Kidney (tissue), 22 donors: ENCODE results near the gene B3GALT5. TPM values are rescaled to one million over a fixed set of nuclear protein-coding genes. Genes with fewer than 3 reads are reported as not detected.

ENCODE experiments used
- DNase-seq, 5 donors: peaks; one replicate each; pipeline ENCODE4 v3.0.0-alpha.2; 2013 to 2020
- FAIRE-seq: peaks from 2 replicates; lab custom pipeline; 2012; peaks lifted over from hg19 to GRCh38; lab: Jason Lieb, UNC
- H3K27ac ChIP-seq, 2 donors: one replicate each; pipeline ENCODE4 v1.7.0; 2013; ENCODE audit warnings: low read depth in 2 of 2, low read length in 2 of 2, inconsistent platforms in 1 of 2
- H3K27me3 ChIP-seq: one replicate; pipeline ENCODE4 v1.7.1; 2013; ENCODE audit warnings: low read length, inconsistent platforms; ENCODE audit not compliant: control insufficient read depth, insufficient read depth
- H3K36me3 ChIP-seq, 3 donors: one replicate each; pipeline versions ENCODE4 v1.7.0 to v1.7.1; 2013; ENCODE audit warnings: low read length in 3 of 3, control low read depth in 1 of 3, inconsistent platforms in 1 of 3; ENCODE audit not compliant: insufficient read depth in 3 of 3, control insufficient read depth in 2 of 3
- H3K4me1 ChIP-seq, 3 donors: one replicate each; pipeline versions ENCODE4 v1.7.0 to v1.7.1; 2013; ENCODE audit warnings: low read length in 3 of 3, inconsistent platforms in 1 of 3, low read depth in 1 of 3; ENCODE audit not compliant: control insufficient read depth in 2 of 3, insufficient read depth in 2 of 3
- H3K4me3 ChIP-seq, 3 donors: one replicate each; pipeline versions ENCODE4 v1.7.0 to v1.8.1; 2013; ENCODE audit warnings: low read length in 3 of 3, control low read depth in 1 of 3, inconsistent platforms in 1 of 3
- H3K9ac ChIP-seq, 3 donors: one replicate each; pipeline versions ENCODE4 v1.7.0 to v1.7.1; 2013; ENCODE audit warnings: low read length in 3 of 3, control low read depth in 1 of 3, inconsistent platforms in 1 of 3
- H3K9me3 ChIP-seq, 3 donors: one replicate each; pipeline versions ENCODE4 v1.7.0 to v1.7.1; 2013; ENCODE audit warnings: low read length in 3 of 3, control low read depth in 1 of 3, inconsistent platforms in 1 of 3; ENCODE audit not compliant: control insufficient read depth in 2 of 3, insufficient read depth in 1 of 3
- intact Hi-C: fragments of 100-400 bp; cut with DNase I; formaldehyde crosslinking; loops from one replicate; pipeline ENCODE4 v1.11.1; 2022
- long read RNA-seq, 10 donors: library from polyadenylated mRNA in 1 of 10; unstranded in 1 of 10; transcript quantifications; one replicate each; pipeline ENCODE4 v2.0.0 and lab custom pipeline, GENCODE V29; 2021 to 2026
- polyA plus RNA-seq: library from polyadenylated mRNA; stranded (reverse); fragments of 350-450 nt; fragmentation: Illumina TruSeq; extraction: RNeasy Lipid Tissue Mini Kit (QIAGEN cat#74804); gene quantifications from one replicate; pipeline ENCODE4 v1.2.3, GENCODE V29; 2014; ENCODE audit warnings: low read depth, low replicate concordance; ENCODE audit not compliant: insufficient read depth
- total RNA-seq: library from RNA; stranded (reverse); fragmentation: NEBNext Ultra II Directional; extraction: Animal tissue kit (Norgen Biotek cat#: 25700); gene quantifications from one replicate; pipeline ENCODE4 v1.2.1, GENCODE V29; 2021
- TF ChIP-seq, protein P1 (sequence below): IDR thresholded peaks from 3 replicates; pipeline ENCODE4 v1.5.1; 2012; ENCODE audit warnings: mild to moderate bottlenecking, moderate library complexity, borderline replicate concordance; ENCODE audit not compliant: insufficient read depth; ENCODE audit errors: extremely low read depth
- donor health status: control.
- donor health status: control.
- donor health status: control.
- donor health status: control.
- donor health status: control.
- donor health status: DM: yes; HTN: yes; CAD: no.
- donor health status: Normal renal cell carcinoma (clear cell type).

Gene B3GALT5, protein sequence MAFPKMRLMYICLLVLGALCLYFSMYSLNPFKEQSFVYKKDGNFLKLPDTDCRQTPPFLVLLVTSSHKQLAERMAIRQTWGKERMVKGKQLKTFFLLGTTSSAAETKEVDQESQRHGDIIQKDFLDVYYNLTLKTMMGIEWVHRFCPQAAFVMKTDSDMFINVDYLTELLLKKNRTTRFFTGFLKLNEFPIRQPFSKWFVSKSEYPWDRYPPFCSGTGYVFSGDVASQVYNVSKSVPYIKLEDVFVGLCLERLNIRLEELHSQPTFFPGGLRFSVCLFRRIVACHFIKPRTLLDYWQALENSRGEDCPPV
- total RNA-seq: 5.6 TPM
- 0.24 TPM for polyA plus RNA-seq
- long read RNA-seq, donor 1: 0 reads
- long read RNA-seq, donor 2: 0 reads
- long read RNA-seq, donor 3: 0 reads
- long read RNA-seq, donor 4, partial matches to known transcripts: 0 of 1 reads
- long read RNA-seq, donor 4, other reads (novel, unspliced or antisense): 0 of 1 reads
- long read RNA-seq, donor 5: 0 reads
- long read RNA-seq, donor 6: 0 reads
- long read RNA-seq, donor 7: 0 reads
- long read RNA-seq, donor 8: 0 reads
- long read RNA-seq, donor 9: 0 reads
- long read RNA-seq, donor 10: 0 reads

DNA sequence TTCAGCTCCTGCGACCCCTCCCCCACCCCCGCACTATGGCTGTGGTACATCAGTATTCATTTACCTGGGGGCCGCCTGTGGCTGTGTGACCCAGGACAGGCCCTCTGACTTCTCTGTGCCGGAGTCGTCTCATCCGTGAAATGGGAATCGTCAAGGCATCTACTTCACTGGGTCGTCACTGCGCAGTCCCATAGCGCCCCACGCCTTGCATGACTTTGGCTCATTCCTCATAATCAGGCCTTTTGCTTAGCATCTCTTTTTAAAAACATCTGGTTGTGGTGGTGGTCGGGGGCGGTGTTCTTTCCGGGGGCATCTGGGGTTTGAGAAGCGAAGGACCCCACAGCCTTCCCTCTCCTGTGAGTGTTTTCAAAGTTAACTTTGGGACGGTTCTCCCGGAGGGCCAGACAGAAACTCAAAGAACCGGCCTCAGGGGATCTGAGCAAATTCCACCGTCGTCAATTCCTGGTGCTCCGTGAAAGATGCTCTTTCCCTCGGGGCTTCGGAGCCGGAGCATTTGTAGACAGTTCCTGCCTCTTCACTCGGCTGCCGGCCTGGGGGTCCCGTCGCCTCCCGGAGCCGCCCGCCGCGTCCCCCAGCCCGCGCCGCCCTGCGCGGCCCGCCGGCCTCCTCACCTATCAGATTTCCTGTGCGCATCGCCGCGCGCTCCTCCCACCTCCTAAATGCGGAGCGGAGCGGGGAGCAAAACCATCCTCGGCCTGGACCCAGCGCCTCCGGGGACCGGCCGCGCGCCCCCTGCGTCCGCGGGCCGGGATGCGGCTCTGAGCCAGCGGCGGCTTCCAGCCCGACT, at the start of gene B3GALT5:
TSS of gene B3GALT5 (plus strand) at position 708 of the 808 bp plus-strand sequence. CDS start 47,620 bp downstream, outside the sequence.
- no peaks in the 10 kb centered on the region for H3K36me3 ChIP-seq
- TF ChIP-seq, protein P1, sequence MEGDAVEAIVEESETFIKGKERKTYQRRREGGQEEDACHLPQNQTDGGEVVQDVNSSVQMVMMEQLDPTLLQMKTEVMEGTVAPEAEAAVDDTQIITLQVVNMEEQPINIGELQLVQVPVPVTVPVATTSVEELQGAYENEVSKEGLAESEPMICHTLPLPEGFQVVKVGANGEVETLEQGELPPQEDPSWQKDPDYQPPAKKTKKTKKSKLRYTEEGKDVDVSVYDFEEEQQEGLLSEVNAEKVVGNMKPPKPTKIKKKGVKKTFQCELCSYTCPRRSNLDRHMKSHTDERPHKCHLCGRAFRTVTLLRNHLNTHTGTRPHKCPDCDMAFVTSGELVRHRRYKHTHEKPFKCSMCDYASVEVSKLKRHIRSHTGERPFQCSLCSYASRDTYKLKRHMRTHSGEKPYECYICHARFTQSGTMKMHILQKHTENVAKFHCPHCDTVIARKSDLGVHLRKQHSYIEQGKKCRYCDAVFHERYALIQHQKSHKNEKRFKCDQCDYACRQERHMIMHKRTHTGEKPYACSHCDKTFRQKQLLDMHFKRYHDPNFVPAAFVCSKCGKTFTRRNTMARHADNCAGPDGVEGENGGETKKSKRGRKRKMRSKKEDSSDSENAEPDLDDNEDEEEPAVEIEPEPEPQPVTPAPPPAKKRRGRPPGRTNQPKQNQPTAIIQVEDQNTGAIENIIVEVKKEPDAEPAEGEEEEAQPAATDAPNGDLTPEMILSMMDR: no peak
- FAIRE-seq (no peak), DNase-seq (peak in 4 of 5 donors; percentile 82 to 85 (median 84))
- H3K9me3 ChIP-seq: no peaks in the 10 kb centered on the region
- H3K27ac ChIP-seq: no peak within 1 kb of the TSS
- peak within 1 kb of the TSS in 2 of 3 donors; percentile 29 to 57 for H3K4me3 ChIP-seq
- H3K27me3 ChIP-seq: peaks cover 15% of the 10 kb centered on the region
- no peaks in the 10 kb centered on the region for H3K4me1 ChIP-seq
- intact Hi-C loops: no loop called here
- H3K9ac ChIP-seq: no peak within 1 kb of the TSS

DNA sequence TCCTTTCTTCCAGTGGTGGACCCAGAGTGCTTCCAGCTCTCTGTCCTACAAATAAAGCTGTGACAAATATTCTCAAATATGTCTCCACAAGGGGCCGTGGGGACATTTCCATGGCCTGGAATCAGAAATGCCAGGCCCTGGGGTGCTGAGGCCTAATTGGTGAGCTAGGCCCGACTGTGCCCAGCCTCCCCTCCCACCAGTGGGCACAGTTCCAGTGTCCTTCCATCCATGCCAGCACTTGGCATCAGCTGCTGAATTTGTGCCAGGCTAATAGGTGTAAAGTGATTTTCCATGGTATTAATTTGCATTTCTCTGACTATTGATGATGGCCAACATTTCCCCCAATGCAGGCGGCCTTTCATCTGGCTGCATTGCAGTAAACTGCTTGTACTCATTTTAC, 48.5 kb upstream of the B3GALT5 start:
- FAIRE-seq (no peak), DNase-seq (peak in 2 of 5 donors; percentile 25 to 82)
- no peaks in the 10 kb centered on the region for H3K36me3 ChIP-seq
- no peak overlapping the region for H3K4me3 ChIP-seq
- intact Hi-C loops: no loop called here
- H3K9me3 ChIP-seq: no peaks in the 10 kb centered on the region
- TF ChIP-seq, protein P1: no peak
- no peak overlapping the region for H3K9ac ChIP-seq
- peak overlapping the region in 1 of 2 donors; percentile 5 for H3K27ac ChIP-seq
- no peaks in the 10 kb centered on the region for H3K4me1 ChIP-seq
- H3K27me3 ChIP-seq: no peaks in the 10 kb centered on the region

DNA sequence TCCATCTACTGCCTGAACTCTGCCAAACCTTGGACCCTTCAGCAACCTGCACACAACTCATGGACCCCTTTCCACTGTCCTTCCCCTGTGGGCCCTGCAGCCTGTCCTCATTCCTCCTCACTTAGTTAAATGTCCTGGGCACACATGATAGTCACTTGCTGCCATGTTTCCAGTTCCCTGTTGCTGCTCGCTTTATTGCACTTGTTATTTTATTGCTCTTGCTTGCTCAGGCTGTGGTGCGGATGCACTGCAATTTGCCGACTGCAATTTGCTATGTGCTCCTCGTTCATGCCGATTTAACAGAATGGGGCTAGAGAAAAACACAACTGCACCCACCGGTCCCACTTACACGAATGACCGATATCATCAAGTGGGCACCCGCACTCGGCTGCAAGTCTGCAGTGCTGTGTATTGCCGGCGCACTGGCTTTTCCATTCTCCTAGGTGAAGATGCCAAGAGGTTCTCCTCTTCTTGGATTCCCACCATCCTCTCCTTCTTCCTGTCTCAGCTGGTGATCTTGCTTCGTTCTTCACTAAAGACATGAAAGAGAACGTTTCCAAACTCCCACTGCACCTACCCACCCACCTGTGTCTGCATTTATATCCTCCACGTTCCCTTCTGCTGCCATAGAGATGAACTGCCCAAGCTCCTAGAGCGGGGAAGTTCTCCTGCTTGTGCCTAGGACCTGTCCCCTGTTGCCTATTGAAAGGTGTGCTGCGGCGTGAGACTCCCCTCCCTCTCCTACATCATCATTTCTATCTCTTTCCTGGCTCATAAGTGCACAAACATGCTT, 45.4 kb upstream of the B3GALT5 start:
- FAIRE-seq: no peak

More for the DNA sequence above, 45.4 kb upstream of the B3GALT5 start:
- intact Hi-C loops: no loop called here
- Histone ChIP-seq H3K9me3 (no peaks in the 10 kb centered on the region), H3K27me3 (no peaks in the 10 kb centered on the region), H3K36me3 (no peaks in the 10 kb centered on the region), H3K9ac (no peak overlapping the region), H3K4me3 (no peak overlapping the region), H3K27ac (no peak overlapping the region), H3K4me1 (no peaks in the 10 kb centered on the region)
- DNase-seq: no peak
- TF ChIP-seq, protein P1: no peak
